ENCODE data around the gene DCC.

Gene DCC

GRCh38 chr18:52749542-52749941, 409.5 kb downstream of the DCC start:
- ATAC-seq: no peak
- Mint-ChIP-seq H3K9me3 (peaks cover 8% of the 10 kb centered on the region), H3K27ac (no peak overlapping the region), H3K4me3 (no peak overlapping the region), H3K36me3 (no peaks in the 10 kb centered on the region), H3K4me1 (no peaks in the 10 kb centered on the region)
- no peak for DNase-seq (ENCODE audit: low spot score in 2 of 2)

DNA sequence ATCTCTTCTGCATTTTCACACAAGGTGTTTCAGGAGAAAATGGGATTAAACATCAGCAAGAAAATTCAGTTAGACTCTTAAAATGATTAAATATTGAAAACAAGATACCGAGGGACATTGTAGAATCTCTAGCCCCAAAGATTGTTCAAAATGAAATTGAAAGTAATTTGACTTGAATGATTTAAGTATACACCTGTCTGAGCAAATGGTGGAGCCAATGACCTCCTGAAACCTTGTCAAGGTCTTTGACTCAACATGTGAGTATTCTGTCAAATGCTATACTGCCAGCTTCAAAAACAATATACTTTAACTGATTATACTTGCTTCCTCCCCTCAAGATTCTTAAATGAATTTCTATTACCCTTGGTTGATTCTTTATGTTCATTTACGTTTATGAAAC, 411.0 kb downstream of the DCC start:
- H3K36me3 Mint-ChIP-seq: no peaks in the 10 kb centered on the region
- H3K27ac Mint-ChIP-seq: no peak overlapping the region
- no peak for ATAC-seq
- H3K4me1 Mint-ChIP-seq: no peaks in the 10 kb centered on the region
- no peak overlapping the region for H3K4me3 Mint-ChIP-seq
- H3K9me3 Mint-ChIP-seq: peaks cover 8% of the 10 kb centered on the region
- DNase-seq (ENCODE audit: low spot score in 2 of 2): no peak

GRCh38 chr18:52764316-52764715, 424.3 kb downstream of the DCC start:
- Mint-ChIP-seq H3K4me1 (no peaks in the 10 kb centered on the region), H3K9me3 (peaks cover 17% of the 10 kb centered on the region), H3K36me3 (no peaks in the 10 kb centered on the region), H3K27ac (no peak overlapping the region), H3K4me3 (no peak overlapping the region)
- ATAC-seq: no peak
- no peak for DNase-seq (ENCODE audit: low spot score in 2 of 2)

DNA sequence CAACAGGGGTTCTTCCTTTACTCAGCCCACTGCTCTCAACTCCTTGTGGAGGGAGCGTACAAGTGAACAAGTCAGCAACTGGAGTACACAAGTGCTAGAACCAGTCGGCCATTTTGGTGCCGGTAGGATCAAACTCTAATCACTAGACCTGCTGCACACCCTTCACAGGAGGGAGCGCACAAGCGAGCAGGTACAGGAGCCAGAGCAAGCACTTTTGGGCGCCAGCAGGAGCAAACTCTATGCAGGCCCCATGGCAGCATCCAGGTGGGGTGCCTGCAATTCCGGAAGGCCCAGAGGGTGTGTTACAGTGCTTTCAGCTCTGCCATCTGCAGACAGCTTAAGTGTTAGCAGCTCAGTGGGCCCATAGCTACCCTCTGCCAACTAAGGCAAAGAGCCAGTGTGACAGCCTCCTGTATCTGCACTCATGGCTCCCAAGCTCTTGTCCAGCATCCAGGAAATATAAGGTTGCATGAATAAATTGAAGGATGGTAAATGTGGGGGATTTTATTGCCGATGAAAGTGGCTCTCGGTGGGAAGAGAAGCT, 426.1 kb downstream of the DCC start:
- Mint-ChIP-seq H3K9me3 (peaks cover 8% of the 10 kb centered on the region), H3K36me3 (no peaks in the 10 kb centered on the region), H3K4me1 (no peaks in the 10 kb centered on the region), H3K4me3 (no peak overlapping the region), H3K27ac (no peak overlapping the region)
- DNase-seq (ENCODE audit: low spot score in 2 of 2) (no peak), ATAC-seq (no peak)

- ATAC-seq: no peak
- Mint-ChIP-seq H3K9me3 (peaks cover 16% of the 10 kb centered on the region), H3K27ac (no peak overlapping the region), H3K4me1 (no peaks in the 10 kb centered on the region), H3K36me3 (no peaks in the 10 kb centered on the region), H3K4me3 (no peak overlapping the region)
- no peak for DNase-seq (ENCODE audit: low spot score in 2 of 2)
Observed at GRCh38 chr18:52781113-52781512, 441.1 kb downstream of the DCC start.

DNA sequence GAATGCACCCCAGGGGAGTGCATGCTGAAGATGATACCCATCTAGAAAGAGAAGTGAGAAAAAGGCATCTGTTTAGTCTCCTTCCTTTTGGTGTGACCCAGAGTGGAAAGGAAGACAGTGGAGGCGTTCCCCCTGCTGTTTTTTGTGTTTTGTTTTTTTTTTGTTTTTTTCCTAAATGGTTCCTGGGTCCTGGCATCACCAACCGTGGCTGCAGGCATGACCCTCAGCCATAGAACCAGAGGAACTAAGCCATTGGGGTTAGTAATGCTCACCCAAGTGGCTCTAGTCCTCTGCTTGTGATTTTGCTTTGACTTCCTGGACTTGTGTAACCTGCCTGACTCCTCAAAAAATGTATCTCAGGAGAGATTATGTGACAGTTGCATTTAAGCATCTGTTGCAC, 451.3 kb downstream of the DCC start:
- Mint-ChIP-seq H3K9me3 (peaks cover 28% of the 10 kb centered on the region), H3K36me3 (no peaks in the 10 kb centered on the region), H3K27ac (no peak overlapping the region), H3K4me1 (no peaks in the 10 kb centered on the region), H3K4me3 (no peak overlapping the region)
- no peak for DNase-seq (ENCODE audit: low spot score in 2 of 2)
- no peak for ATAC-seq

- DNase-seq (ENCODE audit: low spot score in 2 of 2) (no peak), ATAC-seq (no peak)
- H3K4me1 Mint-ChIP-seq: no peaks in the 10 kb centered on the region
- no peak overlapping the region for H3K27ac Mint-ChIP-seq
- no peaks in the 10 kb centered on the region for H3K36me3 Mint-ChIP-seq
- H3K4me3 Mint-ChIP-seq: no peak overlapping the region
- H3K9me3 Mint-ChIP-seq: peaks cover 8% of the 10 kb centered on the region
Observed at GRCh38 chr18:52812834-52813233, 472.8 kb downstream of the DCC start.

DNA sequence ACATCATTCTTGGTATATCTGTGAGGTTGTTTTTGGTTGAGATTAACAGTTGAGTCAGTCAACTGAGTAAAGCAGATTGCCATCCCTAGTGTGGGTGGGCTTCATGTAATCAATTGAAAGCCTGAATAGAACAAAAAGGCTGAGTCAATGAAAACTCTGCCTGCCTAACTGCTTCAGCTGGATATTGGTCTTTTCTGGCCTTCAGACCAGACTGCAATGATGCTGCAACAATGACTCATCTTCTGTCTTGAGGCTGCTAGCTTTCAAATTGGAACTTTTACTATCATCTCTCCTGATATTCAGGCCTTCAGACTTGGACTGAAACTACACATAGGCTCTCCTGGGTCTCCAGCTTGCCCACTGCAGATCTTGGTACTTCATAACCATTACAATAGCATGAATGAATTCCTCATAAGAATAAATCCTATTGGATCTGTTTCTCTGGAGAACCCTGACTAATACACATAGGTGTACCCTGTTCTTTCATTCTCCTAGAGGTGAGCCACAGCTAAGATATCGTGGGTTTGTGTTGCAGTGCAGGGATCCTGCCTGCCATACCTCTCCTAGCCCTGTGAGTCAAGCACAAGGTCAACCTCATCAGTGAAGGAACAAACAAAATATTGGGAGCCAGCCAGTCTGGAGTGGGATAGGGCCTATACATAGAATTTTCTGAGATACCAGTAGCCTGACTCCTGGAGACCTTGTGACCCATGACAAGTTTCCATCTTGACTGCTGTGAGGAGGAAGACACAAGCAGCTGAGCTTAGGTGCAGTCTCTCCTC, 473.8 kb downstream of the DCC start:
- no peak overlapping the region for H3K27ac Mint-ChIP-seq
- no peak for DNase-seq (ENCODE audit: low spot score in 2 of 2)
- H3K36me3 Mint-ChIP-seq: no peaks in the 10 kb centered on the region
- peaks cover 8% of the 10 kb centered on the region for H3K9me3 Mint-ChIP-seq
- H3K4me3 Mint-ChIP-seq: no peak overlapping the region
- ATAC-seq: no peak
- H3K4me1 Mint-ChIP-seq: no peaks in the 10 kb centered on the region

GRCh38 chr18:52815651-52816050, 475.7 kb downstream of the DCC start:
- Mint-ChIP-seq H3K27ac (no peak overlapping the region), H3K4me1 (no peaks in the 10 kb centered on the region), H3K9me3 (peaks cover 4% of the 10 kb centered on the region), H3K4me3 (no peak overlapping the region), H3K36me3 (no peaks in the 10 kb centered on the region)
- ATAC-seq (no peak), DNase-seq (ENCODE audit: low spot score in 2 of 2) (no peak)

- H3K9me3 Mint-ChIP-seq: peaks cover 6% of the 10 kb centered on the region
Observed at GRCh38 chr18:52816121-52816520, 476.1 kb downstream of the DCC start.

DNA sequence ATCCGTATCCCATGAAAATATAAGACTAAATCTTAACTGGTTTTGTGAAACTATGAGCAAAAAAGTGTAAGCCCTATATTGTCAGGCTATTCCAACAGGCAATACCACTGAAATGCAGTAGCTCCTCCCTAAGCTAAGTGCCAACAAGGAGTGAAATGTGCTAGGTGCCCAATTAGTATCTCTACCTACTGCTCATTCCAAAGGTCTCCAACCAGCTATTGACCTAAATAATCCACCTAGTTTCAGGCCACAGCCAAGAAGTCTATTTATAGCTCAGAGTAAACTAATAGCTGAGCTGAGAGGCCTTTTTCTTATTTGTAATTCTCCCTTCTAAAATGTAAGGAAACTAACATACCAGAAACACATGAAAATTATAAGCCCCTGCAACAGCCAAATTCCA, 482.2 kb downstream of the DCC start:
- H3K4me1 Mint-ChIP-seq: no peaks in the 10 kb centered on the region
- H3K9me3 Mint-ChIP-seq: peaks cover 4% of the 10 kb centered on the region
- no peak overlapping the region for H3K27ac Mint-ChIP-seq

More at GRCh38 chr18:52816121-52816520, 476.1 kb downstream of the DCC start:
- H3K4me3 Mint-ChIP-seq: no peak overlapping the region
- no peak overlapping the region for H3K27ac Mint-ChIP-seq
- no peak for ATAC-seq
- no peaks in the 10 kb centered on the region for H3K36me3 Mint-ChIP-seq
- no peak for DNase-seq (ENCODE audit: low spot score in 2 of 2)
- no peaks in the 10 kb centered on the region for H3K4me1 Mint-ChIP-seq

GRCh38 chr18:52824126-52824525, 484.1 kb downstream of the DCC start:
- ATAC-seq: no peak
- no peak for DNase-seq (ENCODE audit: low spot score in 2 of 2)
- Mint-ChIP-seq H3K27ac (no peak overlapping the region), H3K36me3 (no peaks in the 10 kb centered on the region), H3K9me3 (peaks cover 4% of the 10 kb centered on the region), H3K4me3 (no peak overlapping the region), H3K4me1 (no peaks in the 10 kb centered on the region)

More for the DNA sequence above, 482.2 kb downstream of the DCC start:
- DNase-seq (ENCODE audit: low spot score in 2 of 2): no peak
- Mint-ChIP-seq H3K36me3 (no peaks in the 10 kb centered on the region), H3K4me3 (no peak overlapping the region)
- ATAC-seq: no peak

DNA sequence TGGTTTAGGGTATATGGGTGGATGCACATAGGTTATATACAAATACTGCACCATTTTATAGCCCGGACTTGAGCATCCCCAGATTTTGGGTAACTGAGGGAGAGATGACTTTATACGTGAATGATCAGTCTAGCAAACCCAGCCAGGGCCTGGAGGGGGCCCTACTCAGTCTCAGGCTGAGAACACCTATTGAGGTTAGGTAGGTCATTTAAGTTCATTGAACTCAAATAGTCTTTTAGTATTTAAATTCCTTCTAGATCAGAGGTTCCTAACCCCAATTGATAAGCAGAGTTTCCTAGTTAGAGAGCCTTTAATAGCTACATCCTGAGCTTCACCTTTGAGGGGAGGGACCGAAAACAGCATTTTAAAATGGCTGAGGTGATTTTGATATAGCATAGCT, 487.0 kb downstream of the DCC start:
- H3K4me3 Mint-ChIP-seq: no peak overlapping the region
- H3K9me3 Mint-ChIP-seq: peaks cover 9% of the 10 kb centered on the region
- no peaks in the 10 kb centered on the region for H3K36me3 Mint-ChIP-seq
- H3K4me1 Mint-ChIP-seq: no peaks in the 10 kb centered on the region
- no peak for DNase-seq (ENCODE audit: low spot score in 2 of 2)
- no peak for ATAC-seq
- no peak overlapping the region for H3K27ac Mint-ChIP-seq

DNA sequence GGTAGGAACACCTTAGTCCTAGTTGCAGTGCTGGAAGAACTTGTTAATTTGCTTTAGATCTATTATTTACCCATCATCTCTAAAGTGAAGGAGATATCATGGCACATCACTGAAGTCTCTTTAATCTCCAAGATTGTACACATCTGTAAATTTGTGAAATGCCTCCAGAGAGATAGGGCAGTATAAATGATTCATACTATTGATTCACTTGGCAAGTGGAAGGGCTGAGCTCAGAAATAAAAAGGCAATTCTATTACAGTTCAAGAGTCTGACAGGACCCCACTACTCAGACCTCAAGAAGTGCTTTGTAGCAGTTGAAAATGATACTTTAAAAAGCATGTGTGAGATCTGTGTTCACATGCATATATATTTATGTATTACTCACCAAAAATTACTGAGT, 489.3 kb downstream of the DCC start:
- Mint-ChIP-seq H3K27ac (no peak overlapping the region), H3K4me1 (no peaks in the 10 kb centered on the region), H3K36me3 (no peaks in the 10 kb centered on the region), H3K9me3 (peaks cover 9% of the 10 kb centered on the region), H3K4me3 (no peak overlapping the region)
- DNase-seq (ENCODE audit: low spot score in 2 of 2): no peak
- ATAC-seq: no peak

- DNase-seq (ENCODE audit: low spot score in 2 of 2) (no peak), ATAC-seq (no peak)
- Mint-ChIP-seq H3K4me3 (no peak overlapping the region), H3K36me3 (no peaks in the 10 kb centered on the region), H3K27ac (no peak overlapping the region), H3K9me3 (peaks cover 9% of the 10 kb centered on the region), H3K4me1 (no peaks in the 10 kb centered on the region)
Observed at GRCh38 chr18:52829876-52830405, 489.9 kb downstream of the DCC start.

- DNase-seq (ENCODE audit: low spot score in 2 of 2) (no peak), ATAC-seq (no peak)
- Mint-ChIP-seq H3K9me3 (peaks cover 9% of the 10 kb centered on the region), H3K36me3 (no peaks in the 10 kb centered on the region), H3K4me1 (no peaks in the 10 kb centered on the region), H3K27ac (no peak overlapping the region), H3K4me3 (no peak overlapping the region)
Observed at GRCh38 chr18:52844323-52844722, 504.3 kb downstream of the DCC start.
